HCT116 (cell line): ENCODE results near the gene ARHGEF38. TPM values are rescaled to one million over a fixed set of nuclear protein-coding genes. Genes with fewer than 3 reads are reported as not detected.

Experiments used
- ATAC-seq: fragments of 200-7000 bp; cut with Tn5 transposase; 2 replicates; pipeline ENCODE4 v1.9.1; 2020; ENCODE audit warnings: mild to moderate bottlenecking, moderate library complexity
- BruUV-seq: library from RNA; stranded (reverse); fragments of 400-500 nt; replicated peaks from 2 replicates; lab custom pipeline; 2021; lab: Mats Ljungman, UMichigan
- CTCF ChIA-PET: fragments of 300-600 bp; sonication (Branson Sonifier 250); formaldehyde crosslinking; loops from one replicate; lab custom pipeline; 2021; ENCODE audit warnings: antibody characterized with exemption; lab: Charles Lee
- POLR2A ChIA-PET: fragments of 300-600, 350-600 bp; sonication (Branson Sonifier 250); formaldehyde crosslinking; loops from one replicate; lab custom pipeline; 2021; ENCODE audit warnings: antibody characterized with exemption; lab: Charles Lee
- RAD21 ChIA-PET, 2 experiments: fragments of 300-600 bp; sonication (Branson Sonifier 250); formaldehyde crosslinking; loops; one replicate each; lab custom pipeline; 2023; ENCODE audit warnings: low total read pairs in 2 of 2; ENCODE audit not compliant: uncharacterized antibody in 2 of 2, unreplicated experiment in 2 of 2, low non-redundant PET in 1 of 2; lab: Charles Lee
- DNase-seq: peaks from one replicate; pipeline ENCODE4 v3.0.0-alpha.2; 2010; ENCODE audit warnings: low read depth, low spot score
- H2AFZ ChIP-seq: fragments of 200-600 bp; shearing (Covaris generic), sonication (generic); 2 replicates; pipeline ENCODE4 v1.6.1; 2017; ENCODE audit warnings: low read depth, mixed run types, mixed read lengths, antibody characterized with exemption, low read length; ENCODE audit not compliant: poor library complexity, severe bottlenecking
- H3K27ac ChIP-seq: 2 replicates; pipeline ENCODE4 v1.5.1; 2012; ENCODE audit warnings: low read depth, low read length
- H3K27me3 ChIP-seq: fragments of 200-600 bp; sonication (generic); 2 replicates; pipeline ENCODE4 v1.6.1; 2016; ENCODE audit warnings: mixed run types, low read length, mixed read lengths; ENCODE audit not compliant: insufficient read depth
- H3K36me3 ChIP-seq, 2 experiments: fragments of 200-500 bp in 1 of 2; fragments of 200-600 bp in 1 of 2; sonication (Bioruptor generic) in 1 of 2; sonication (generic) in 1 of 2; 2 replicates each; pipeline versions ENCODE4 v1.5.1 to v1.6.1; 2014 to 2016; ENCODE audit warnings: low read length in 2 of 2, inconsistent platforms in 1 of 2, mixed read lengths in 1 of 2, mixed run types in 1 of 2; ENCODE audit not compliant: insufficient read depth in 2 of 2, control insufficient read depth in 1 of 2
- H3K4me1 ChIP-seq, 2 experiments: fragments of 200-600 bp in 1 of 2; sonication (generic) in 1 of 2; 2 replicates each; pipeline versions ENCODE4 v1.5.1 to v1.6.1; 2012 to 2017; ENCODE audit warnings: low read length in 2 of 2, inconsistent platforms in 1 of 2, mild to moderate bottlenecking in 1 of 2, mixed read lengths in 1 of 2, mixed run types in 1 of 2, moderate library complexity in 1 of 2; ENCODE audit not compliant: insufficient read depth in 2 of 2, control insufficient read depth in 1 of 2
- H3K4me2 ChIP-seq: fragments of 200-600 bp; sonication (generic); 2 replicates; pipeline ENCODE4 v1.6.1; 2017; ENCODE audit warnings: mixed run types, low read length, mixed read lengths
- H3K4me3 ChIP-seq, 2 experiments: fragments of 200-600 bp in 1 of 2; sonication (generic) in 1 of 2; replicated peaks in 1 of 2; 2 replicates each; pipeline ENCODE4 v1.5.1; 2011 to 2016; ENCODE audit warnings: low read length in 2 of 2, control low read depth in 1 of 2, low read depth in 1 of 2, mild to moderate bottlenecking in 1 of 2, mixed read lengths in 1 of 2, mixed run types in 1 of 2
- H3K79me2 ChIP-seq: fragments of 200-600 bp; sonication (generic); 2 replicates; pipeline ENCODE4 v1.6.1; 2017; ENCODE audit warnings: mild to moderate bottlenecking, mixed run types, low read length, moderate library complexity, mixed read lengths; ENCODE audit not compliant: insufficient read depth
- H3K9ac ChIP-seq: fragments of 200-600 bp; sonication (generic); 2 replicates; pipeline ENCODE4 v1.6.1; 2016; ENCODE audit warnings: low read length, mixed read lengths
- H3K9me2 ChIP-seq: fragments of 200-600 bp; sonication (generic), shearing (Covaris generic); 2 replicates; pipeline ENCODE4 v1.6.1; 2017; ENCODE audit warnings: mixed run types, mild to moderate bottlenecking, moderate library complexity; ENCODE audit not compliant: insufficient read depth
- H3K9me3 ChIP-seq, 2 experiments: fragments of 200-500 bp in 1 of 2; fragments of 200-600 bp in 1 of 2; sonication (Bioruptor generic) in 1 of 2; sonication (generic) in 1 of 2; 2 replicates each; pipeline ENCODE4 v1.6.1; 2014 to 2017; ENCODE audit warnings: low read length in 2 of 2, mixed read lengths in 2 of 2, inconsistent platforms in 1 of 2, low read depth in 1 of 2, mild to moderate bottlenecking in 1 of 2, mixed run types in 1 of 2, moderate library complexity in 1 of 2; ENCODE audit not compliant: control insufficient read depth in 1 of 2, insufficient read depth in 1 of 2
- H4K20me1 ChIP-seq: fragments of 200-600 bp; sonication (generic), shearing (Covaris generic); 2 replicates; pipeline ENCODE4 v1.6.1; 2017; ENCODE audit warnings: mixed run types, mild to moderate bottlenecking, moderate library complexity; ENCODE audit not compliant: insufficient read depth
- CEBPB ChIP-seq: IDR thresholded peaks from 2 replicates; pipeline ENCODE4 v1.6.1; 2012; ENCODE audit warnings: low read depth
- EZH2 ChIP-seq: fragments of 200-600 bp; sonication (generic); IDR thresholded peaks from 2 replicates; pipeline ENCODE4 v1.6.1; 2017; ENCODE audit warnings: antibody characterized with exemption, mixed run types
- POLR2A ChIP-seq: IDR thresholded peaks from 2 replicates; pipeline ENCODE4 v1.7.0; 2011; ENCODE audit warnings: borderline replicate concordance; ENCODE audit not compliant: insufficient read depth, insufficient read length; ENCODE audit errors: extremely low read depth
- POLR2AphosphoS5 ChIP-seq: IDR thresholded peaks from 2 replicates; pipeline ENCODE4 v1.6.1; 2011; ENCODE audit warnings: mild to moderate bottlenecking, low read depth, low read length, moderate library complexity
- RAD21 ChIP-seq: IDR thresholded peaks from 2 replicates; pipeline ENCODE4 v1.6.1; 2012; ENCODE audit warnings: low read depth, mild to moderate bottlenecking
- SIN3A ChIP-seq: IDR thresholded peaks from 2 replicates; pipeline ENCODE4 v1.6.1; 2012; ENCODE audit warnings: low read depth
- YY1 ChIP-seq: IDR thresholded peaks from 2 replicates; pipeline ENCODE4 v1.6.1; 2011; ENCODE audit warnings: low read length, low read depth, moderate library complexity, mild to moderate bottlenecking; ENCODE audit not compliant: insufficient replicate concordance; ENCODE audit errors: extremely low read depth
- ZNF274 ChIP-seq: fragments of 200-500 bp; sonication (Bioruptor generic); IDR thresholded peaks from 2 replicates; pipeline ENCODE4 v1.6.1; 2014; ENCODE audit warnings: mild to moderate bottlenecking, low read depth, low read length, inconsistent platforms
- intact Hi-C: fragments of 100-400 bp; cut with micrococcal nuclease; formaldehyde crosslinking; loops from 2 replicates; pipeline ENCODE4 v1.10.0; 2022
- total RNA-seq: library from RNA; stranded (reverse); gene quantifications from one replicate; pipeline ENCODE4 v1.2.1, GENCODE V29; 2021; ENCODE audit not compliant: unreplicated experiment
- TF ChIP-seq, protein P1 (sequence below): IDR thresholded peaks from 2 replicates; pipeline ENCODE4 v1.6.1; 2011; ENCODE audit warnings: mild to moderate bottlenecking, low read length, moderate library complexity; ENCODE audit not compliant: insufficient replicate concordance; ENCODE audit errors: extremely low read depth
- TF ChIP-seq, protein P2 (sequence below): IDR thresholded peaks from 2 replicates; pipeline ENCODE4 v1.6.1; 2012; ENCODE audit warnings: low read depth

Gene ARHGEF38
- total RNA-seq, 1 experiment from 2014 or later = not detected

DNA sequence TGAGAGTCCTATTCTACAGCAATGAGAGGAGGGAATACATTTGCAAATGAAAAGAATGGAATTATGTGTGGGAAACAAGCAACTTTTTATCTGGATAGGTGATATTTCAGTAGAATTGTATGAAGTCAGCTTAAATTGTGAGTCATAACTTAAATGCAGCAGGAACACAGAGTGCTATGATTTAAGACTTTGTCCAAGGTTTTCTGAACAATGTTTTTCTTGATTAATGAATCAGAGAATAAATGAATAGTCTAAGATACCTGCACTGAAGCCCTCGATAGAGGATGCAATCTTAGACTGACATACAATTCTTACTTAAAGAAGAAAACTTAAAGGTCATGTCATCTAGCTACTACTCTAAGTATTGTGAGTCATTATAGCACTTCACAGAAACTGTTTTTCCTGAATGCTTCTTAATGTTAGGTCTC, 8.0 kb downstream of the ARHGEF38 start:
- no TSS peak for BruUV-seq
- CTCF ChIA-PET = no interaction called here

DNA sequence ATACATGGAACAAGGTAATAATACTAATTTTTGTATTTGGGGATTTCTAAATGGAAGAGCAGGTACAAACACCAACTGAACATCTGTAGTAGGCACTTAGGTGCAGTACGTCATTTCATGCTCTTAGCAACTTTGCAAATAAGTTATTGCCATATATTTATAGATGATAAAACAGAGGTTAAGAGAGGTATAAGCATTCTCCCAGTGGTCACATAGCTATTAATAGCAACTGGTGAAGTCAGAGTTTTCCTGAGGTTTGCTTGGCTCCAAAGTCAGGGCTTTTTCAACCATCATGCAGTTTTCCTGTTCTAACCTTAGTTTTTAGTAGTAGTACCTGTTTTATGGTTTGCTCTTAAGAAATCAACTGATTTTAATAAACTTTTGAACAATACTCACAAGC, 10.9 kb downstream of the ARHGEF38 start:
- ATAC-seq = no peak
- H3K9me3 ChIP-seq = no peaks in the 10 kb centered on the region
- ChIA-PET POLR2A (no interaction called here), RAD21 (no interaction called here), CTCF (no interaction called here)
- no peak overlapping the region for H3K27ac ChIP-seq
- intact Hi-C loops = no loop called here
- H3K4me1 ChIP-seq = no peaks in the 10 kb centered on the region
- no peak overlapping the region for H2AFZ ChIP-seq
- BruUV-seq = no TSS peak
- H3K4me2 ChIP-seq = no peak overlapping the region
- TF ChIP-seq, protein P1, sequence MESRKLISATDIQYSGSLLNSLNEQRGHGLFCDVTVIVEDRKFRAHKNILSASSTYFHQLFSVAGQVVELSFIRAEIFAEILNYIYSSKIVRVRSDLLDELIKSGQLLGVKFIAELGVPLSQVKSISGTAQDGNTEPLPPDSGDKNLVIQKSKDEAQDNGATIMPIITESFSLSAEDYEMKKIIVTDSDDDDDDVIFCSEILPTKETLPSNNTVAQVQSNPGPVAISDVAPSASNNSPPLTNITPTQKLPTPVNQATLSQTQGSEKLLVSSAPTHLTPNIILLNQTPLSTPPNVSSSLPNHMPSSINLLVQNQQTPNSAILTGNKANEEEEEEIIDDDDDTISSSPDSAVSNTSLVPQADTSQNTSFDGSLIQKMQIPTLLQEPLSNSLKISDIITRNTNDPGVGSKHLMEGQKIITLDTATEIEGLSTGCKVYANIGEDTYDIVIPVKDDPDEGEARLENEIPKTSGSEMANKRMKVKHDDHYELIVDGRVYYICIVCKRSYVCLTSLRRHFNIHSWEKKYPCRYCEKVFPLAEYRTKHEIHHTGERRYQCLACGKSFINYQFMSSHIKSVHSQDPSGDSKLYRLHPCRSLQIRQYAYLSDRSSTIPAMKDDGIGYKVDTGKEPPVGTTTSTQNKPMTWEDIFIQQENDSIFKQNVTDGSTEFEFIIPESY = no peak
- TF ChIP-seq SIN3A (no peak), CEBPB (no peak), ZNF274 (no peak), RAD21 (no peak), EZH2 (no peak), POLR2A (no peak)
- TF ChIP-seq, protein P2, sequence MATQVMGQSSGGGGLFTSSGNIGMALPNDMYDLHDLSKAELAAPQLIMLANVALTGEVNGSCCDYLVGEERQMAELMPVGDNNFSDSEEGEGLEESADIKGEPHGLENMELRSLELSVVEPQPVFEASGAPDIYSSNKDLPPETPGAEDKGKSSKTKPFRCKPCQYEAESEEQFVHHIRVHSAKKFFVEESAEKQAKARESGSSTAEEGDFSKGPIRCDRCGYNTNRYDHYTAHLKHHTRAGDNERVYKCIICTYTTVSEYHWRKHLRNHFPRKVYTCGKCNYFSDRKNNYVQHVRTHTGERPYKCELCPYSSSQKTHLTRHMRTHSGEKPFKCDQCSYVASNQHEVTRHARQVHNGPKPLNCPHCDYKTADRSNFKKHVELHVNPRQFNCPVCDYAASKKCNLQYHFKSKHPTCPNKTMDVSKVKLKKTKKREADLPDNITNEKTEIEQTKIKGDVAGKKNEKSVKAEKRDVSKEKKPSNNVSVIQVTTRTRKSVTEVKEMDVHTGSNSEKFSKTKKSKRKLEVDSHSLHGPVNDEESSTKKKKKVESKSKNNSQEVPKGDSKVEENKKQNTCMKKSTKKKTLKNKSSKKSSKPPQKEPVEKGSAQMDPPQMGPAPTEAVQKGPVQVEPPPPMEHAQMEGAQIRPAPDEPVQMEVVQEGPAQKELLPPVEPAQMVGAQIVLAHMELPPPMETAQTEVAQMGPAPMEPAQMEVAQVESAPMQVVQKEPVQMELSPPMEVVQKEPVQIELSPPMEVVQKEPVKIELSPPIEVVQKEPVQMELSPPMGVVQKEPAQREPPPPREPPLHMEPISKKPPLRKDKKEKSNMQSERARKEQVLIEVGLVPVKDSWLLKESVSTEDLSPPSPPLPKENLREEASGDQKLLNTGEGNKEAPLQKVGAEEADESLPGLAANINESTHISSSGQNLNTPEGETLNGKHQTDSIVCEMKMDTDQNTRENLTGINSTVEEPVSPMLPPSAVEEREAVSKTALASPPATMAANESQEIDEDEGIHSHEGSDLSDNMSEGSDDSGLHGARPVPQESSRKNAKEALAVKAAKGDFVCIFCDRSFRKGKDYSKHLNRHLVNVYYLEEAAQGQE = no peak
- no peaks in the 10 kb centered on the region for H4K20me1 ChIP-seq
- no peaks in the 10 kb centered on the region for H3K36me3 ChIP-seq
- H3K9me2 ChIP-seq = no peaks in the 10 kb centered on the region
- no peak overlapping the region for H3K4me3 ChIP-seq
- H3K27me3 ChIP-seq = no peaks in the 10 kb centered on the region
- H3K79me2 ChIP-seq = no peaks in the 10 kb centered on the region
- DNase-seq = no peak
- H3K9ac ChIP-seq = no peak overlapping the region

More for the DNA sequence above, 8.0 kb downstream of the ARHGEF38 start:
- H2AFZ ChIP-seq = no peak overlapping the region
- no peaks in the 10 kb centered on the region for H3K27me3 ChIP-seq
- no peaks in the 10 kb centered on the region for H3K9me3 ChIP-seq
- RAD21 ChIA-PET = no interaction called here
- no peak overlapping the region for H3K9ac ChIP-seq
- H4K20me1 ChIP-seq = no peaks in the 10 kb centered on the region
- no peak for ATAC-seq
- no peak overlapping the region for H3K27ac ChIP-seq
- intact Hi-C loops = no loop called here
- H3K4me2 ChIP-seq = no peak overlapping the region
- no peaks in the 10 kb centered on the region for H3K9me2 ChIP-seq
- DNase-seq = no peak
- TF ChIP-seq CEBPB = no peak
- no peak for TF ChIP-seq POLR2AphosphoS5
- no peak for TF ChIP-seq YY1
- TF ChIP-seq RAD21 = no peak
- H3K36me3 ChIP-seq = no peaks in the 10 kb centered on the region
- no peak overlapping the region for H3K4me3 ChIP-seq
- no peaks in the 10 kb centered on the region for H3K79me2 ChIP-seq
- POLR2A ChIA-PET = no interaction called here
- H3K4me1 ChIP-seq = no peaks in the 10 kb centered on the region
